Measurements from ENCODE around the gene SCNM1.

DNA sequence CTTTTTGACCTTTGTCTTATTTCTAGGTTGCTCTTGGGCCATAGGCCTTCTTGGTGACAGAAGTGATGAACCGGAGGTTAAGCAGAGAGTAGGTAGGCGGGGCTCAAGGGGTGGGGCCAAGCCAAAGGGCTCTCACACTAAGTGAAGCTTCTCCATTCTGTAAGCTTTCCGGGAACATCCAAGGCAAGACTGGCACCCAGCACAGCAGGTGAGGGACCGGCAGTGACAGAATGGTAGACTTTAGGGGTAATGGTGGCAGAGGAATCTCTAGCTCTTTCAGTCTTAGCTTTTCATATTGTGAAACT, 9.5 kb upstream of the SCNM1 start, which contains the start of gene TNFAIP8L2:
- TF ChIP-seq POLR2AphosphoS5 (IDR thresholded peaks at IDR 0.05): no peak
- TF ChIP-seq CTCF (IDR thresholded peaks at IDR 0.05): no peak
- TF ChIP-seq POLR2A (IDR thresholded peaks at IDR 0.05): no peak

Measured in prostate gland (tissue), 2 donors.